HG02763 (cell line): ENCODE data around the gene CCDC198.

Experiments
- ATAC-seq: cut with Tn5 transposase; IDR thresholded peaks from one replicate; pipeline ENCODE4 v1.9.1; 2021; ENCODE audit warnings: mild to moderate bottlenecking, moderate library complexity; ENCODE audit not compliant: unreplicated experiment

The CCDC198 gene

DNA sequence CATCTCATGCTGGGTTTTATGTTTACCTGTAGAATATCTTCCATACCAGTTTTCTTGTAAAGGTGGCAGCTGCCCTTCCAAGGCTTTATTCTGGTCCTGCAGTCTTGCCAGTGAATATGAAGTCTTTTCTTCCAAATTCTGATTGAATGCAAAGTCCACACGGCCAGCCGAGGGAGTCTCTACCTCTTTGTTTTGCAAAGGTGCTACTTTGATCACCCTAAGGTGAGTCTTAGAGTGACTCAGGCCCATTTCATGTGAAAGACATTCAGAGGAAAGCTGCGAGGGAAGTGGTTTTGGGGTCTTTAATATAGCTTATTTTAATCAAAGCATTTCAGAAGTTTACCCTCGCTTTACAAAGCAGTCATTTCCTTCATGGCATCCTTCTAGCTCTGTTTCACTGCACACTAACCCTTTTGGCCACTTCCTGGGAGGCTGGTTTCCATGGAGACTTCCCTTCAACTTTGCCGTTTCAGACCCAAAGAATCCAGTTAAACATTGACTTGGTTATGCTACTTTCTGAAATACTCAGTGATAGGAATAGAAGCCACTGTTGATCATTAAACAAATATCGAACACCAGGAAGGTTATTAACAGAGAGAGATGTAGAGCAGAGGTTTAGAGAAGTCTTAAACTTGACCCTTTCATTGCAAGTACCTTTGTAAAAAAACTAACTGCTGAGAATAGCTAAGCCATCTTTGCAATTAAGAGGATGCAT is at the start of gene CCDC198:
CCDC198 (minus strand) TSS at position 391 of the 715 bp plus-strand sequence; CDS start at position 249, 142 bp downstream.
- ATAC-seq, result peak; percentile 69

GRCh38 chr14:57533214-57533613 is 39.6 kb upstream of the CCDC198 start:
- peak; percentile 49 for ATAC-seq

DNA sequence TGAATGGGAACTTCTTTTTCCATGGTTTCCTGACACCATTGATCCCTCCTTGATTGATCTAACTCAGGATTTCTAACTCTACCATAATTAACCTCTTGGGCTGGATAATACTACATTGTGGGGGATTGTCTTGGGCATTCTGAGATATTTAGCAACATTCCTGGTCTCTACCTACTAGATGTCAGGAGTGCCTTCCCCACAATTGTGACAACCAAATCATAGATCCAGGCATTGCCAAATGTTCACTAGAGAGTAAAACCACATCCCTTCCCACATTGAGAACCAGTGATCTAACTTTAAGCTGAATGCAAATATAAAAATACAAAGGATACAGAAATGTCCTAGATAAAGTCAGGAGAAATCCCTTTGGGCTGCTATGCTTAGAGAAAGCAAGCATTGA is 36.9 kb upstream of the CCDC198 start:
- no peak for ATAC-seq

- ATAC-seq, result no peak
Measured at GRCh38 chr14:57526942-57527341, 33.3 kb upstream of the CCDC198 start.

GRCh38 chr14:57519043-57519442 is 25.4 kb upstream of the CCDC198 start:
- ATAC-seq, result no peak

- ATAC-seq, result no peak
Measured at GRCh38 chr14:57512220-57512619, 18.6 kb upstream of the CCDC198 start.

GRCh38 chr14:57508756-57509155 is 15.1 kb upstream of the CCDC198 start:
- ATAC-seq, result no peak

DNA sequence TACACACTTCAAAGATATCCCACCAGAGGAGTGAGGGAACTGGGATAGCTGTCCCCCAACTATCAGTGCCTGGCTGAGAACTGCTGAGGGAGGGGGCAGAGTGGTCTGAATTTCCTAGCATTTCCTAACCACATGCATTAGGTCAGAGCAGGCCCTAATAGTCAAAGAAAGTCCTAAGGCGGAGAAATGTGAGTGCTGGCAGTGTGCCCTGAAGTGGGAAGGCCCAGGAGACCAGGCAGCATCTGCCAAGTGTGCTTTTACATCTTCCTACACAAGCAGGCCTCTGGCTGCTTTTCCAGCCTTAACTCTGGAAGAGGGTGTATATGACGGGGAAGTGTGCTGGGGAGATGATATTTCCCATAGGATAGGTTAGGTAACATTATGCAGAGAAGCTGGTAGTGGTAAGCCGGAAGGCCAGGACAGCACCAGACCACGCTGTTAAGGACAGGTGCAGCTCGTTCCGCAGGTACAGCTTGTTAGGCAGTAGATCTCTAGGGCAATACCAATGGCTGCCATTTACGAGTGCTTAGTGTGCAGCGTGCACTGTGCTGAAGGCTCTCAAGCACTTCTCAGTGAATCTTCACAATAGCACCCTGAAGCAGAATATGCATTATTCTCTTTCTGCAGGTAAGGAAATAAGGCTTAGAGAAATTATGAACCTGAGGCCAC is 9.1 kb upstream of the CCDC198 start:
- ATAC-seq, result no peak

DNA sequence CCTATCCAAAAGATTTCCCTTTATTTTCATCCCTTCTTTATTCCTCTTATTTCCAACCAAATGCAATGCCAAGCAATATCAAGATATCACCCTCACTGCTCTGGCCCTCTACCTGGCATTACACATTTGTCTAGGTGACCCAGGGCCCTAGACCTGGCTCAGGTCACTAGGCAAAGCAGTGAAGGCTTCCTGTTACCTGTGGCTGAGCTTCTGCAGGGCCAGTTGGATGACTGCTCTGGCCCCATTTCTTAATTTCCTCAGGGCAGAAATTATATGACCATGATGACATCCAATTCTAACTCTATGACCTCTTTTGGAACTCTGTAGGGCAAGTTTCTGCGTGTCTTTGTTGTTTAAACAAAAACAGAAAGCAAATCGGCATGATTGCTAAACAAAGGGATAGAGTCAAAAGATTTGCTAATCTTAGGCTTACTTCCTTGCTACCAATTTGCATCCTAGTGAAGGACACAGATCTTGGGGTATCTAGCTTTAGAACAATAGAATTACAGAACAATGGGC is 7.4 kb upstream of the CCDC198 start:
- ATAC-seq, result no peak

GRCh38 chr14:57498659-57499058 is 5.0 kb upstream of the CCDC198 start:
- ATAC-seq, result no peak

DNA sequence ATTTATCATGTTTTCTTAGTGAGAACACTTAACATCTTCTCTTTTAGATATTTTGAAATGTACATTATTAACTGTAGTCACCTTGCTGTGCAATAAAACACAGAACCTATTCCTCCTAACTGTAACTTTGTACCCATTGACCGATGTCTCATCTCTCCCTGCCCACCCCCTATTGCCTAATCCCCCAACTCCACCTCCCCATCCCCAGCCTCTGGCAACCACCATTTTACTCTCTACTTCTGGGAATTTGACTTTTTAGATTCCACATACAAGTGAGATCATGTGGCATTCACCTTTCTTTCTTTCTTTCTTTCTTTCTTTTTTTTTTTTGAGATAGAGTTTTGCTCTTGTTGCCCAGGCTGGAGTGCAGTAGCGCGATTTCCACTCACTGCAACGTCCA is 4.4 kb upstream of the CCDC198 start:
- ATAC-seq, result no peak

DNA sequence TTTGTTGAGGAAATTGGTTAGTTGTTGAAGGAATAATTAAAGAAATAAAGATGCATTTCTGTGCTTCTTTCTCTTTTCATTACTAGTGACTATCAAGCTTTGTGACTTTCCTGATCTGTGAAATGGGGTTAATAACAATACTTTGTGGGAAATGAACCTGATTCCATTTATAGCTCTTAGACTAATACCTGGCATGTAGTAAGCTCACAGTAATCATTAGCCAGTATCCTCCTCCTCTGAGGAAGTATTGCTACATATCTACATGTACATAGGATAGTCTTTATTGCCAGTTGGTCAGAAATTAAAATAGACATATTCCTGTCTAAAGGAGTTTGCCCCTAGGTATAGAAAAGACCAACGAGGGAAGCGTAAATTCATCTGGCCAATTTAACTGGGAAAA is 1.8 kb upstream of the CCDC198 start:
- no peak for ATAC-seq

- ATAC-seq, result no peak
Measured at GRCh38 chr14:57492859-57493258, 798 bp downstream of the CCDC198 start.

DNA sequence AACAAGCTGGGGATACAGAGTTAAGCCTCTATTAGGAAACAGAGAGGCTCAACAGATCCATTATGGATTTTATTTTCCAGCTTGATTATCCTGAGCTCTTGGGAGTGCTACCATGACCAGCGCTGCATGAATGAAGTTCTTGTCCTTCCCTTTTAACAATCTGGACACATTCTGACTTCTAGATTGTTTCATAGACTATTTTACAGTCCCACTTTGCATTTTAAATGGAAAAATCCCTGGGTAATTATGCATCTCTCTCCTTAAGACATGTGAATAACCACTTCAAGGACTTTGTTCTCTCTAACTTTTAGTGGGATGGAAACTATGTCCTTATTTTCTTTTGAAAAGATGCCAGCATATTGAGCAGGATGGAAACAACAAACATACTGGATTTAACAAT is 2.0 kb downstream of the CCDC198 start:
- no peak for ATAC-seq

- ATAC-seq, result no peak
Measured at GRCh38 chr14:57487771-57488170, 5.9 kb downstream of the CCDC198 start.

DNA sequence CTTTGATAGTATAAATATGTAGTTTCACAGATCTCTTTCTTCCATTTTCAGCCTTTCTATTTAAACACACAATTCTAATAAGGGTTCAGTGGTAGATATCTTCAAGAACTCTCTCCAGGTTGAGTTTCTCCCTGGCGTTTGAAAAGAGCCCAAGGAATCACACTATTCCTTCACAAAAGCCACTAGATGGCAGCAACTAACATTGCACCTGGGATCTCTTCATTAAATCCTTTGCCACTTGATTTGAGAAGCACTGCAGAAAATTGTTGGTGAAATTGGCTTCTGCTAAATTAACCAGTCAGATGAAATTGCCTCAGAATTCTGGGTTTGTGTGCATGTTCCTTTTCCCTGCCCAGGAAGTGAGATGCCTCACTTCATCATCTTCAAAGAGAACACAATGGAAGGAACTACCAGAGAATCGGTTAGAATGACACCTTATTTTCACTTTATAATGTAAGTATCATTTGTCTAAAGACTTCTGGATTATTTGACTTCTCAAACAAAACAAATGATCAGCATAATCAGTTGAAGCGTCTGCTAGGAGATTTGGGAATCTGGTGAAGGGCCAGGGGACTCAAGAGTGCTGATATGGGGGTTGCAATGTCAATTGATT is 6.8 kb downstream of the CCDC198 start:
- no peak for ATAC-seq

GRCh38 chr14:57485635-57486034 is 8.0 kb downstream of the CCDC198 start:
- peak; percentile 95 for ATAC-seq

DNA sequence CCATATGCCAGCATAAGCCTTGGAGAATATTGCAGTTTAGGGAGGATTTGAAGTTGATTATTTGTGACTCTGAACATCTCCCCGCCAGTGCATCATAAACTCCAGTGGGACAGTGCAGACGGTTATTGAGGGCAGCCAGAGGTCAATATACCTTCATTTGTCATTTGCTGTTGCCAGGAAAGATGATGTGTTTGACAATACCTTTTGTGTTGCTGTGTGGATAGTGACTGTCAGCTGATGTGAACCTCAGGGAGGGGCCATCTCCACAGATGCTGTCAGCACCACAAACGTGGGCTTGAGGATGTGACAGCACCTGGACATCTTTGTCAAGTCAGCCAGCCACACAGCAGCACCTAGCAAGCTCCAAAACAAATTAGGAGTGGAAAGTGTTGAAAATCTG is 11.5 kb downstream of the CCDC198 start:
- ATAC-seq, result no peak

DNA sequence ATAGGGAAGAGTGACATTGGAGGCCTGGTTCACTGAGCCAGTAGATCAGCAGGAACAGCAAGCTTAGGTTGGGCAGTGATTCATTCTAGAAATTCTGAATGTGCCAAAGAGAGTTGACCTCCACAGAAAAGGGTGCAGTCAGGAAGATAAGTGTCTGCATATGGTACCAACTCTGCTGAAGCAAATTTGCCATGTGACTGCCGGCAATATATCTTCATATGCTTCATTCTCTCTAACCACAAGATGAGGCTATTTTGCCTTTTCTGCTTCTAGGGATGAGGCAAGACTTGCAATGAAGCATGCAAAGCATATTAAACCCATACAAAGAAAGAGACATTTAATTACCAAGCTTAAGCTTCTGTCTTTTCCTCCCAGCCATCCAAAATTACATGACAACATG is 13.6 kb downstream of the CCDC198 start:
- no peak for ATAC-seq

DNA sequence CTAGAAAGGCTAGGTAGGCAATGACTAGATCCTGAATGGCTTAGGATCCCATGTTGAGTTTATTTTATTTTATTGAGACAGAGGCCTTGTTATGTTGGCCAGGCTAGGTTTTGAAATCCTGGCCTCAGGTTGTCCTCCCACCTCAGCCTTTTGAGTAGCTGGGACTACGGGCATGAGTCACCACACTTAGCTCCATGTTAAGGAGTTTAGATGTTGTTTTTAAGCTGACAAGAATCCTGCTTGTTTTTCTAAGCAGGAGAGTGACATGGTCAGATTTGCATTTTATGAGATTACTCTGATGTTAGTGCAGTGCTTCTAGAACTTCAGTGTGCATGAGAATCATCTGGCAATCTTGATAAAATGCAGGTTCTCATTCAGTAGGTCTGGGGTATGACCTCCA is 14.5 kb downstream of the CCDC198 start:
- ATAC-seq, result no peak

- no peak for ATAC-seq
Measured at GRCh38 chr14:57478050-57478449, 15.6 kb downstream of the CCDC198 start.

DNA sequence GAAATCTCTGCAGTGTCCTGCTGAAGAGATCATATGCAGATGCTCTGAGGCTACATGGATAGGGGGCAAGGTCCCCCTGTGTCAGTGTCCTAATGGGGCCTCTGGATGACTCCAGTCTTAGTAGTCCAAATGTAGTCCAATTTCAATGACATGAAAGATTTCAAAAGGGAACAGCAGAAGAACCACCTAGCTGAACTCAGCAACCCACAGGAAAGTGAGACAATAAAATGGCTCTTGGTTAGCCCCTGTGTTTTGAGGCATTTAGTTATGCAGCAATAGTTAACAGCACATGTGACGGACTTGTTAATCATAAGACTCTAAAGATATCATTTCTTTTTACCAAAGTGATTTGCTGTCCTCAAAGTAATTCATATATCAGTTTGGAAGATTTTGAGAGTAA is 22.7 kb downstream of the CCDC198 start:
- no peak for ATAC-seq
